ENCODE data around the gene PDE4DIP.
"Not testable (repeated sequence)": the region's sequence is repeated elsewhere in the genome, so short reads cannot be mapped to it uniquely, and the experiment has no call there.

PDE4DIP gene

DNA sequence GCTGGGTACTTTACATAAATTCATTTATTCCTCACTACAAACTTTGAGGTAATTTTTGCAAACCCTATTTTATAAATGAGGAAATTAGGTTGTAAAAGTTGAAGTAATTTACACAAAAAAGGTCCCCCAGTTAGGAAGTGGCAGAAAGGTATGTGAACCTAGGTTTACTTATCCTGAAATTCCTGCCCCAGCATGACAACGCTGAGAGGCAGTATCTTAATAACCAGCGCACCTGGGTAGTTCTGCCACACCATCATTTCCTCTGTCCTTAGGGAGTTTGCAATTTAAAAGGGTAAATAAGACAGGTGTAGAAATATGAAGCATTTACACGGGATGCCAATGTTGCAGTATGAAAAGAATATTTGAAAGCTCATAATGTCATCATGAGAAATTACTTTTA is 79.6 kb downstream of the PDE4DIP start:
- DNase-seq, result not testable (repeated sequence)

DNA sequence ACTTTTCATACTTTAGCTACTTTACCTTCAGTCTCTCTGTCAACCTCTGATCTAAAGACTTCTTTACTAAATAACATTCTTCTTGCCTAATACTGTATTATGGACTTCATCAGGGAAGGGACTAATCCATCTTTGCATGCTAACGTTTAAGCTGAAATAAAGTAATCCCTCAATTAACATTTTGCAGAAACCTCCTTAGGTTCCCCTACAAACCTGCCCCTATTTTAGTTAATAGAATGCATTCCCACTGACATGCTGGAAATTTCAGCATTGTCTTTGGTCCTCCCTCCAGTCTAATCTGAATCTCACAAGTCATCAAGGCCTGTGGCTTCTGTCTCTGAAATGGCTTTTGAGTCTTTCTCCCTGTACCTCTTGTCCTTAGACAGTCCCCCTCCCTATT is 83.4 kb downstream of the PDE4DIP start:
- DNase-seq, result not testable (repeated sequence)

DNA sequence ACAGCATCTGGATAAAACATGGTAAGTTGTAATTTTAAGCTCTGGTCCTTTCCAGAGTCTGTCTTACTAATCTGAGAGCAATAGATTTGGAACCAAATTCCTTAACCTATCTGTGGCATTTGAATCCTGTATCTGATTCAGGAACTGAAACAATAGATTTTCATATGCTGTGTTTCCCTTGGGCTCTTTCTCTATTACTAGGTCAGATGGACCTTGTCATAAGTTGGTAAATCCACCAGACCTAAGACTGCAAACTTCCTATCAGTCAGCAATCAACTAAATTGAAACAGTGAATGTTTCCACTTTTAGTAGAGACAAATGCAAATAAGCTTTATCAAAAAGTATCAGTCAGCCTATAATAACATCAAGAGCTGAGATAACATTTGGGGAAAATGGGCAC is 85.0 kb downstream of the PDE4DIP start:
- not testable (repeated sequence) for DNase-seq

DNA sequence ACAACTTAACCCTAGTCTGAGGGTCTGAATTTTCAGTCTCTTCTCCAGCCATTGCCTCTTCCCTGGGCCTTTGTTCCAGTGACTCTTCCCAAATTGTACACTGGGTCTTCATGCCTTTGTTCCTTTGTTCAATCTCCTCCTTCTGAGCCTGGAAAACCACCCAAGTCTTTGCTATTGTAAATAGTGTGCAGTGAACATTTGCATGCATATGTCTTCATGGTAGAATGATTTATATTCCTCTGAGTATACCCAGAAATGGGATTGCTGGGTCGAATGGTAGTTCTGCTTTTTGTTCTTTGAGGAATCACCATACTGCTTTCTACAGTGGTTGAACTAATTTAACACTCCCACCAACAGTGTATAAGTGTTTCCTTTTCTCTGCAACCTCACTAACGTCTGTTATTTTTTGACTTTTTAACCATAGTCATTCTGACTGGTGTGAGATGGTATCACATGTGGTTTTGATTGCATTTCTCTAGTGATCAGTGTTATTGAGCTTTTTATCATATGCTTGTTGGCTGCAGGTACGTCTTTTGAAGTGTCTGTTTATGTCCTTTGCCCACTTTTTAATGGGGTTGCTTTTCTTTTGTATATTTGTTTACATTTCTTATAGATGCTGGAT is 91.3 kb downstream of the PDE4DIP start:
- DNase-seq, result not testable (repeated sequence)

DNA sequence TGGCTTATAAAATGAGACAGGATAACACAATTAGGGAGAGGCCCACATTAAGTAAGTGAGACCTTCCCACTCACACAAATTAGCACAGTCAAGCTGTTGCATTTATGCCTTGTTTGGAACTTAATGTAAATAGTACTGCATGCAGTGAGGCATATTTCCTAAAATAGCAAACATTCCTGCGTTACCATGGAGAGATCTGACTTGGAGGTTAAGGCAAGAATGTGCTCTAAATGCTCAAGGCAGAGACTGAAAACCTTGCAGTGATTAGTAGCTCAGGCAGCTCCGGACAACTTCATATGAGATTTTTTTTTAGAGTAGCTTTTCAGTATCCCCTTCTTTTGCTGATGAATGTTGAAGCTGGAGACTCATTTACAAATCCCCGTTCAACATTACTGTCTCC is 98.7 kb downstream of the PDE4DIP start:
- DNase-seq, result not testable (repeated sequence)

DNA sequence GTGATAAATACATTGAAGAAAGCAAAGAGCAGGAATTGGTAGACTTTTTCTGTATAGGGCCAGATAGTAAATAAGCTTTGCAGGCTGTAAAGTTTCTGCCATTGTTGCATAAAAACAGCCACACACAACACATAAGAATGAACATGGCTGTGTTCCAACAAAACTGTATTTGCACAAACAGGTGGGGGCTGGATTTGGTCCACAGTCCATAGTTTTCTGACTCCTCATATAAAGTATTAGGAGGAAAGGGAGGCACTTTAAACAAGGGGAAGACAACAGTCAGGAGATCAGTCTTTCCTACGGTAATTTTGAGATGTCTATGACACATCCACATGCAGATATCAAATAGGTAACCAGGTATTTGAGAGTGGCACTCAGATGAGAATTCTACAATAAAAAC is 100.9 kb downstream of the PDE4DIP start:
- not testable (repeated sequence) for DNase-seq

DNA sequence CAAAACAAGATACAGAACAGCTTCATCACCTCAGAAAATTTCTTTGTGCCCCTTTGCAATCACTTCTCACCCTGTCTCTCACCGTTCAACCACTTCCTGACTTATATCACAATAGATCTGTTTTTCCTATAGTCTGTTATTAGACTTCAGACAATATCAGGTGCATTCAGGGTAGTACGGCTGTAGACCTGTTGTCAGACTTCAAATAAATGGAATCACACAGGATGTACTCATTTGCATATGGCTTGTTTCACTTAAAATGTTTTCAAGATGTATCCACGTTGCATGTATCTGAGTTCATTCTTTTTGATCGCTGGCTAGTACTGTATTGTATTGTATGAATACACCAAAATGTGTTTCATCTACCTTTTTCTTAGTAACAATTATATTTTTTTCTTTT is 104.5 kb downstream of the PDE4DIP start:
- peak; percentile 70 for DNase-seq

DNA sequence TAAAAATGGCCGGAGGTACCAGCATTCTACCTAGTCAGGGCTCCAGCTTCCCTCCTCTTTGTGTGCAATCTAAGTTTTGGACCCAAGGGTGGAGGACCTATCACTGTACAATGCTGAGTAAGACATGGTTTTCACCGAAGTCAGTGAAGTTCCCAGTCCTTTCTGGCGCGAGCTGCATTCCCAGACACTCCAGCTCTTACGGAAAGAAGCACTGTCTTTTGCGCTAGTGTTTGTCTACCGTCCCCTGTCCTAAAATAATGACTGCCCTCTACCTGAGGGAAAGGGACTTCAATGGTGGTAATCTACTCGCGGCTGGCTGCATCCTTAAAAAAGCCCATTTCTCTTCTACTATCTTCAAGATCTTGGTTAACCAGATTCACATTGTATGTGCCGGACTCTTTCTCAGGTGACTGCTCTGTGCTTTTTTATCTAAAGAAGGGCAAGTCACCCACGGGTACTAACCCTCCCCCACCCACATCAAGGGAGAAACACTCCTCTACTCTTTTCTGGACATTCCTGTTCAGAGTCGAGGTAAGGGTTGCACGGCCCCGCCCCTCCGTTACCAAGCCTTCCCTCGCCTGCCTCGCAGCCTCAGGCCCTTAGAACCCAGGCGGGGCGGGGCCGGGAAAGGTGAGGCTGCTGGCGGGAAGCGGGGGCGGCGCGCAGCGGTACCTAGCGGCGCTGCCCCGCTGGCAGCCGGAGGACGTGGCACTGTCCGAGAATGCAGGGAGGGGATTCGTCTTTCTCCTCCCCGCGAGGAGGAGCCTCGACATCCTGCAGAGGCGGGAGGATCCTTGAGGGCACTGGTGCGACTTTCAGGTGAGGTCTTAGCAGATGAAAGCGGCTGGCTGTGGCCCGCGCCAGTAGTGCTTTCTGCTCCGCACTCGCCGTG is 107.4 kb downstream of the PDE4DIP start:
- DNase-seq, result peak; percentile 73

DNA sequence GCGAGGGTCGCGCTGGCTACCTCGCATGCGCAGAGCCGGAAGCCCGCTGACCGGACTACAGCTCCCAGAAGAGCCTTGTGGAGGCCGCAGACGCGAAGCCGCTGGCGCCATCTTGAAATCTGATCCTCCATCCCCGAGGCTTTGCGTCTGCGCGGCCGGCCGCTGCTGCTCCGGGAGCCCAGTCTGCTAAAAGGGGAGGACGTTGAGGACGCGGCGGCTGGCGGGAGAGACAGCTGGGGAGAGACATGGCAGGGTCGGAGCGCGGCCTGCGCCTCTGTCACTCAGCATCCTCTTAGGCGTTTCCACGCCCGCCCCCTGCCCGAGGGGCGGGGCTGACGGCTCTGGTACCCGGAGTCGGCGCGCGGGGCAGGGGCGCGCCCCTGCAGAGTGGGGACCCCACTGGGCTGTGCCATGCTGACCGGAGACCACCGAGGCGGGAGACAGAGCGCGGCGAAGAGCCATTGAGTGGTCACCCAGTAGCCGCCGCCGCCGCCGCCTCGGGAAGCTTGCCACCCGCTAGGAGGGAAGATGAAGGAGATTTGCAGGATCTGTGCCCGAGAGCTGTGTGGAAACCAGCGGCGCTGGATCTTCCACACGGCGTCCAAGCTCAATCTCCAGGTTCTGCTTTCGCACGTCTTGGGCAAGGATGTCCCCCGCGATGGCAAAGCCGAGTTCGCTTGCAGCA is 108.2 kb downstream of the PDE4DIP start:
- DNase-seq, result peak; percentile 72

DNA sequence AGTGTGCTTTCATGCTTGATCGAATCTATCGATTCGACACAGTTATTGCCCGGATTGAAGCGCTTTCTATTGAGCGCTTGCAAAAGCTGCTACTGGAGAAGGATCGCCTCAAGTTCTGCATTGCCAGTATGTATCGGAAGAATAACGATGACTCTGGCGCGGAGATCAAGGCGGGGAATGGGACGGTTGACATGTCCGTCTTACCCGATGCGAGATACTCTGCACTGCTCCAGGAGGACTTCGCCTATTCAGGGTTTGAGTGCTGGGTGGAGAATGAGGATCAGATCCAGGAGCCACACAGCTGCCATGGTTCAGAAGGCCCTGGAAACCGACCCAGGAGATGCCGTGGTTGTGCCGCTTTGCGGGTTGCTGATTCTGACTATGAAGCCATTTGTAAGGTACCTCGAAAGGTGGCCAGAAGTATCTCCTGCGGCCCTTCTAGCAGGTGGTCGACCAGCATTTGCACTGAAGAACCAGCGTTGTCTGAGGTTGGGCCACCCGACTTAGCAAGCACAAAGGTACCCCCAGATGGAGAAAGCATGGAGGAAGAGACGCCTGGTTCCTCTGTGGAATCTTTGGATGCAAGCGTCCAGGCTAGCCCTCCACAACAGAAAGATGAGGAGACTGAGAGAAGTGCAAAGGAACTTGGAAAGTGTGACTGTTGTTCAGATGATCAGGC is 108.8 kb downstream of the PDE4DIP start:
- not testable (repeated sequence) for DNase-seq

DNA sequence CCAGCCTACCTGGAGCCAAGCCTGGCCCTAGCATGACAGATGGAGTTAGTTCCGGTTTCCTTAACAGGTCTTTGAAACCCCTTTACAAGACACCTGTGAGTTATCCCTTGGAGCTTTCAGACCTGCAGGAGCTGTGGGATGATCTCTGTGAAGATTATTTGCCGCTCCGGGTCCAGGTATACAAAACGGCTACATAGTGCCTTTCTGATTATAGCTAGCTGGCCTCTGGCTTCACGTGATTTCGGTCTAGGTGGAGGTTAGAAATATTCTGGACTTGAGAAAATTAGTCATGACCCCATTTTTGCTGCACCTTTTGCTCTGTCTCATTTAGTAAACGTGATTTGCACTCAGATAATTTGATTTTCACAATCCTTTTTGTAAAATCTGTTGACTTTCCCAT is 109.5 kb downstream of the PDE4DIP start:
- DNase-seq, result not testable (repeated sequence)

DNA sequence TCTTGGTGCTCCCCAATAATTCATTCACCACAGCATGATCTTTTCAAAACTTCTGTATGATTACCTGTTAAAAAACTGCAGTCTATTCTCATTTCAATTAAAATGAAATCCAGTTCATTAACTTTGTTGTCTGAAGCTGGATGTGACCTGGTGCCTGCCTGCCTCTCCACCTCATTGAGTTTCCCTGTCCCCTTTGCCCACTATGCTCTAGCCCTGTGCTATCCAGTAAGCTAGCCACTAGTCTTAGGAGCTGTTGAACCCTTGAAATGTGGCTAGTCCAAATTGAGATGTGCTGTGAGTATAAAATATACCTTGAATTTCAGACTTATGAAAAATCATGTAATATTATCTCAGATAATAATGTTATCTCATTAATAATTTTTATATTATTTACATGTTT is 114.1 kb downstream of the PDE4DIP start:
- DNase-seq, result not testable (repeated sequence)

DNA sequence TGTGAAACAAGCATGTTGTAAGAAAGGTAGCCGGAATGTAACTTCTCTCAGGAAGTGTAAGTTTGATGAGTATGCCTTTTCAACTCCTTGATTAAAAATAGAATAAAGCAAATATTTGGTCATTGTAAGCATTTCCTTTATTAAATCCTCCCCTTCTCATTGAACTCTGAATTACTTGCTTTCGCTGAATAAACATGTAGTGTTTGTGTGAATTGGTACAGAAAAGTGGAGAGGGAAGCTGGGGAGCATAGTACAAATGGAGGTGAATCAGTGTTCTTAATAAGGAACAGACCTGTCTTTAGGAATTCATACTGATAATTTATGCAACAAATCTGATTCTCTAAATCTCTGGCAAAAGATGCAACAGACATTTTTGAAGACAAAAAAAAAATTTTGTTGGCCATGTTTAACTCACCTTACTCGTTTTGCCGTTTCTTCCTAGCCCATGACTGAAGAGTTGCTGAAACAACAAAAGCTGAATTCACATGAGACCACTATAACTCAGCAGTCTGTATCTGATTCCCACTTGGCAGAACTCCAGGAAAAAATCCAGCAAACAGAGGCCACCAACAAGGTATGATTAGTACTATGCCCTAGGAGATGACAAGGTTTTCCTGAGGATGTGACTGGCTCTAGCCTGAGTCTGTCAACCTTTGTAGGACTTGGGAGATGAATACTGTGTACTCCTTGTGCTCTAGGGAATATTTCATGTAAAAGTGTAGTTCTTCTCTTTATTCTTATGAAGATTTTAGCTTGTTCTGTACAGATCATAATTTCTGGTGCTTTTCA is 116.2 kb downstream of the PDE4DIP start:
- DNase-seq, result not testable (repeated sequence)

DNA sequence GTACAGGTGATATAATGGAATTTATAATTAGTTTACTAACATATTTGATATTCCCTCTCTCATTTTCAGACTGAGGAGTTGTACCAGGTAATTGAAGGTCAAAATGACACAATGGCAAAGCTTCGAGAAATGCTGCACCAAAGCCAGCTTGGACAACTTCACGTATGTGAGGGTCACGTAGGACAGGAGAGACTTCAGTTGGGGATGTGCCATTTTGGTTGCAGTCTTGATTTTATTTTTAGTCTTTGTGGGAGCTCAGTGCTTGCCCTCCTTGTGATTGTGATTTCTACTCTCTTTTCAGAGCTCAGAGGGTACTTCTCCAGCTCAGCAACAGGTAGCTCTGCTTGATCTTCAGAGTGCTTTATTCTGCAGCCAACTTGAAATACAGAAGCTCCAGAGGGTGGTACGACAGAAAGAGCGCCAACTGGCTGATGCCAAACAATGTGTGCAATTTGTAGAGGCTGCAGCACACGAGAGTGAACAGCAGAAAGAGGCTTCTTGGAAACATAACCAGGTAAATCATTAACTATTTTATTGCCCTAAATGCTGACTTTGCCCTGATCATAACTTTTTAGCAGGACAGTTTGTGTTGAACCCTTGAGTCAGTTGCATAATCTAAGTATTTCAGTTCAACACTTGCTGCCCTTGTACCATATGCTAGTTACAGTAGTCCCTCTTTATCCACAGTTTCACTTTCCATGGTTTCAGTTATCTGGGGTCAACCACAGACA is 118.1 kb downstream of the PDE4DIP start:
- DNase-seq, result not testable (repeated sequence)

DNA sequence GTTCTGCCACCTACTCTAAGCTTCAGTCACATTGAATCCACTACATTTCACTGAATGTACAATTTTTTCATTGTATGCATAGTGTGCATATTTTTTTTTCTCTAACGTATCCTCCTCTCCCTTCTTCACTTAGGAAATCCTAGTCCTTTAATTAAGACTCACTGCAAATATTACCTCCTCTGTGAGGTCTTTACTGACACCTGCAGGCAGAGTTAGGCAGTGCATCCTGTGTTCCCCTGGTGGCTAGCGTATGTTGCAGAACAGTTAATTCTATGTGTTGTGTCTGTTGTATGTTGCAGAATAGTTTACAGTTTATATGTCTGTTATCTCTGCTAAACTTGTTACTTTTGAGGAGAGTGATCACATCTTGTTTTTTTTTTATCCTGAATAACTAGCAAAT is 121.9 kb downstream of the PDE4DIP start:
- not testable (repeated sequence) for DNase-seq

DNA sequence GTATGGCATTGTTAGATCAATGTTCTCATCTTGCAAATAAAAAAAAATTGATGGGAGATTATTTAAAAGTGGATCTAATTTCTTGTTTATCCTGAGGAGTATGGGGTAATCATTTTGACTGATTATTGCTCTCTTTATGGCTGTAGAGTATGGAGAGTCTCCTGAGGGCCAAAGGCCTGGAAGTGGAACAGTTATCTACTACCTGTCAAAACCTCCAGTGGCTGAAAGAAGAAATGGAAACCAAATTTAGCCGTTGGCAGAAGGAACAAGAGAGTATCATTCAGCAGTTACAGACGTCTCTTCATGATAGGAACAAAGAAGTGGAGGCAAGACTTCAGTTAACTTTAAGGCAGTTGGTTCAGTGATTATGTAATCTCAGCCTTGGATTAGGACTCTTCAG is 123.4 kb downstream of the PDE4DIP start:
- DNase-seq, result not testable (repeated sequence)

DNA sequence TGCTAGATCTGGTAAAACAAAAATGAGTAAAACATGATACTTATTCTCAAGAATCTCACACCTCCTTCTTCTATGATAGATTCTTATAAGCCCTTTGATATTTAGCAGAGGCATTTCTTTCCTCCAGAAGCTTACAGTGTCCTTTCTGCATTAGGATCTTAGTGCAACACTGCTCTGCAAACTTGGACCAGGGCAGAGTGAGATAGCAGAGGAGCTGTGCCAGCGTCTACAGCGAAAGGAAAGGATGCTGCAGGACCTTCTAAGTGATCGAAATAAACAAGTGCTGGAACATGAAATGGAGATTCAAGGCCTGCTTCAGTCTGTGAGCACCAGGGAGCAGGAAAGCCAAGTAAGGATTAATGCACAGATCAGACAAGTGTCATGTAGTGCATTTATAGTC is 124.5 kb downstream of the PDE4DIP start:
- DNase-seq, result not testable (repeated sequence)

DNA sequence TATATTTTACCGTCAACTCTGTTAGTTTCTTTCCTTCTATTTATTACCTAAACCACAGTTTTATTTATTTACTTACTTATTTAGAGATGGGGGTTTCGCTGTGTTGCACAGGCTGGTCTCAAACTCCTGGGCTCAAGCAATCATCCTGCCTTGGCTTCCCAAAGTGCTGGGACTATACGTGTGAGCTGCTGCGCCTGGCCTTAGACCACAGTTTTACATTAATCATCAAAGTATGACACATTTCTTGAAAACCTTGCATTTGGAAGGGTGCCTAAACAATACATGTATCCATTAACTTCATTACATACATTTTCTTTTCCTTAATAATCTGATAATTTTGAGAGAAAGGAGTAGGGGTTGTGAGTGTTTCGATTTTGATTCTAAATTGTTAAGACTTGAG is 124.9 kb downstream of the PDE4DIP start:
- DNase-seq, result not testable (repeated sequence)

DNA sequence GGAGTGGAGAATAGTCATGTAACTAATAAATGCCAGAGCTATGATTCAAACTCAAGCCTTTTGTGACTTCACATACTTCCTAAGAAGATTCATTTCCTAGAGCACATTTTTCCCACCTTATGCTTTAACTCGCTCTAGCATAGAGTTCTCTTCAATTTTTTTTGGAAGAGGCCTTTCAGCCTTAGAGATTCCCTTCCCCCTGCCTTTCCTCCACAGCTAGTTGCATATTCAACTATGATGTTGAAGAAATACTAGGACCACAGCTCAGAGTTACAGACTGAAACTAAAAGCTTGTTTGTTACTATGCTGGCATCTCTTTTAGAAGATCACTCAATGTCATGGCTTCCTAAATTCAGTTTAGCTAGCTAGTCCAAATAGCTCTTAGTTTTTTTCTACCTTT is 131.2 kb downstream of the PDE4DIP start:
- DNase-seq, result not testable (repeated sequence)

DNA sequence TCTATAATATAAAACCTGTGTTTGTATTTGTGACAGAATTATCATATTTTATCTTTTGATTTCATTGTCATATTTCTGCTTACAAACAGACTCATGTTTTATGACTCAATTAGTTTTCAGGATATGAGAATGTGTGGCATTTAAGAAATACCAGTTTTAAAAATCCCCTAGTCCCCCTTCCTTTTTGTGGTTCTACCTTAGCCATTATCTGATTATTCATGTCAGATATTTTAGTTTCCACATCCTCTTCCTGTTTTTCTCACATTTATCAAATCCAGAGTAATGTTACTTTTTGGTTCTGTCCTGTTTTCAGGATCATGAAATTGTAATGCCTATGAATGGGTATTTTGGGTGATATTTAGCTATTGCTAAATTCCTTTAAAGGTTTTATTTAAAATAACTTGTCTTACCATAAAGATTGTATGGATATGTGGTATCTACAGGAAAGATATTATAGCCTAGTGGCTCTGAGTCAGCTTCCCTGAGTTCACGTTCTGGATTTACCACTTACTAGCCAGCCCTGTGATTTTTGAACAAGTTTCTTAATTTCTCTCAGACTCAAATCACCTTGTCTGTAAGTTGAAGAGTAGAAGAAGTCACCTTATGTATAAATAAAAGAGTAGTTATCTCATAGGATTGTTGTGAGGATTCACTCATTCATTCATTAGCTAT is 131.8 kb downstream of the PDE4DIP start:
- DNase-seq, result peak; percentile 33

DNA sequence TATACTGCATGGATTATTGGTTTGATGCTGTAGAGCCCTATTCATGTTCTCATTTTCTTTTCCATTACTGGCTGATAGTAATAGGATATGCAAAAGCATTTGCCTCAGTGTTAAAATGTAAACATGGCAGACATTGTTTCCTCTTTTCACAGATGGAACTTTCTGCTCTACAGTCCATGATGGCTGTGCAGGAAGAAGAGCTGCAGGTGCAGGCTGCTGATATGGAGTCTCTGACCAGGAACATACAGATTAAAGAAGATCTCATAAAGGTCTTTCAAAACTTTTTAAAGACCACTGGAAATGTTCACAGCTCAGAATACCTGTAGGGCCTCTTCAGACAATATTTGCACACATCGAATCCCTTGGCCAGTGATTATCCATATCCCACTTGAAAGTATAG is 133.6 kb downstream of the PDE4DIP start:
- DNase-seq, result not testable (repeated sequence)

Measured in CD4-positive, alpha-beta T cell treated with Interleukin-4 for 4 hours (primary cell).